WTC11 (cell line): ENCODE data around the gene RADIL. TPM values are rescaled to one million over a fixed set of nuclear protein-coding genes. Genes with fewer than 3 reads are reported as not detected.
"Not testable (repeated sequence)": the region's sequence is repeated elsewhere in the genome, so short reads cannot be mapped to it uniquely, and the experiment has no call there.

ENCODE experiments used
- ATAC-seq: fragments of 200-7000 bp; cut with Tn5 transposase; 2 replicates; pipeline ENCODE4 v1.10.0; 2021; ENCODE audit warnings: mild to moderate bottlenecking, moderate library complexity
- CTCF ChIA-PET: fragments of 300-600 bp; sonication (Branson Sonifier 250); formaldehyde crosslinking; loops from one replicate; lab custom pipeline; 2021; ENCODE audit warnings: antibody characterized with exemption; lab: Charles Lee
- POLR2A ChIA-PET: fragments of 350-600 bp; sonication (Branson Sonifier 250); formaldehyde crosslinking; loops from one replicate; lab custom pipeline; 2021; ENCODE audit warnings: antibody characterized with exemption; lab: Charles Lee
- DNase-seq: peaks from one replicate; pipeline ENCODE4 v3.0.0; 2021; ENCODE audit warnings: low spot score
- H3K27ac Mint-ChIP-seq: 2 replicates; pipeline ENCODE4 v1.8.0; 2021; ENCODE audit warnings: mixed read lengths
- H3K27me3 Mint-ChIP-seq: 2 replicates; pipeline ENCODE4 v1.8.0; 2021; ENCODE audit warnings: low read depth, mild to moderate bottlenecking, moderate library complexity, mixed read lengths
- H3K36me3 Mint-ChIP-seq: 2 replicates; pipeline ENCODE4 v1.8.0; 2021; ENCODE audit warnings: mixed read lengths
- H3K4me1 Mint-ChIP-seq: 2 replicates; pipeline ENCODE4 v1.8.0; 2022; ENCODE audit warnings: mixed read lengths
- H3K4me3 Mint-ChIP-seq: 2 replicates; pipeline ENCODE4 v1.8.0; 2021; ENCODE audit warnings: mild to moderate bottlenecking, moderate library complexity, mixed read lengths
- H3K9me3 Mint-ChIP-seq: 2 replicates; pipeline ENCODE4 v1.8.0; 2021; ENCODE audit warnings: mixed read lengths
- CBFB ChIP-seq: sonication (generic); formaldehyde crosslinking; IDR thresholded peaks from 2 replicates; pipeline ENCODE4 v1.8.1; 2022; ENCODE audit warnings: mild to moderate bottlenecking, low read depth, missing genetic modification reagents
- ELF4 ChIP-seq: sonication (generic); formaldehyde crosslinking; IDR thresholded peaks from 2 replicates; pipeline ENCODE4 v1.8.1; 2022; ENCODE audit warnings: low read depth, mild to moderate bottlenecking, moderate library complexity, missing genetic modification reagents
- EMX1 ChIP-seq: fragments of 250-450 bp; sonication (Bioruptor Pico); IDR thresholded peaks from 2 replicates; pipeline ENCODE4 v1.8.0; 2021; ENCODE audit warnings: mild to moderate bottlenecking
- MXD4 ChIP-seq: fragments of 250-450 bp; sonication (Bioruptor Pico); IDR thresholded peaks from 2 replicates; pipeline ENCODE4 v1.8.0; 2021; ENCODE audit warnings: mild to moderate bottlenecking, moderate library complexity, borderline replicate concordance
- MYBL2 ChIP-seq: sonication (generic); formaldehyde crosslinking; IDR thresholded peaks from 2 replicates; pipeline ENCODE4 v1.8.1; 2023; ENCODE audit warnings: mild to moderate bottlenecking, moderate library complexity, missing genetic modification reagents
- NFYB ChIP-seq: sonication (generic); formaldehyde crosslinking; conservative IDR thresholded peaks from 2 replicates; pipeline ENCODE4 v1.8.0; 2022; ENCODE audit warnings: low read depth, missing genetic modification reagents
- NR1H2 ChIP-seq: sonication (generic); formaldehyde crosslinking; IDR thresholded peaks from 2 replicates; pipeline ENCODE4 v1.9.0; 2021; ENCODE audit warnings: mild to moderate bottlenecking, moderate library complexity, missing genetic modification reagents
- ZNF138 ChIP-seq: sonication (generic); formaldehyde crosslinking; conservative IDR thresholded peaks from 2 replicates; pipeline ENCODE4 v1.8.1; 2022; ENCODE audit warnings: mild to moderate bottlenecking, moderate library complexity, missing genetic modification reagents
- ZNF263 ChIP-seq: sonication (generic); formaldehyde crosslinking; IDR thresholded peaks from 2 replicates; pipeline ENCODE4 v1.8.1; 2022; ENCODE audit warnings: low read depth, mild to moderate bottlenecking, moderate library complexity, missing genetic modification reagents
- ZNF317 ChIP-seq: sonication (generic); formaldehyde crosslinking; IDR thresholded peaks from 2 replicates; pipeline ENCODE4 v1.8.1; 2023; ENCODE audit warnings: low read depth, mild to moderate bottlenecking, moderate library complexity, missing genetic modification reagents, borderline replicate concordance
- total RNA-seq: library from RNA; stranded (reverse); gene quantifications from 3 replicates; pipeline ENCODE4 v1.2.3, GENCODE V29; 2021
- TF ChIP-seq, protein P1 (sequence below): sonication (generic); formaldehyde crosslinking; IDR thresholded peaks from 2 replicates; pipeline ENCODE4 v1.8.1; 2022; ENCODE audit warnings: missing genetic modification reagents, borderline replicate concordance
- TF ChIP-seq, protein P2 (sequence below): sonication (generic); formaldehyde crosslinking; IDR thresholded peaks from 2 replicates; pipeline ENCODE4 v1.8.0; 2022; ENCODE audit warnings: mild to moderate bottlenecking, missing genetic modification reagents
- TF ChIP-seq, protein P3 (sequence below): fragments of 250-450 bp; sonication (Bioruptor Pico); conservative IDR thresholded peaks from 2 replicates; pipeline ENCODE4 v1.9.0; 2021; ENCODE audit warnings: mild to moderate bottlenecking
- TF ChIP-seq, protein P4 (sequence below): fragments of 250-450 bp; sonication (Bioruptor Pico); IDR thresholded peaks from 2 replicates; pipeline ENCODE4 v2.1.2; 2022; ENCODE audit warnings: mild to moderate bottlenecking, moderate library complexity
- TF ChIP-seq, protein P5 (sequence below): sonication (generic); formaldehyde crosslinking; IDR thresholded peaks from 2 replicates; pipeline ENCODE4 v1.8.1; 2023; ENCODE audit warnings: mild to moderate bottlenecking, missing genetic modification reagents, borderline replicate concordance

RADIL gene
- total RNA-seq, 1 experiment from 2014 or later, result 11.1 TPM

DNA sequence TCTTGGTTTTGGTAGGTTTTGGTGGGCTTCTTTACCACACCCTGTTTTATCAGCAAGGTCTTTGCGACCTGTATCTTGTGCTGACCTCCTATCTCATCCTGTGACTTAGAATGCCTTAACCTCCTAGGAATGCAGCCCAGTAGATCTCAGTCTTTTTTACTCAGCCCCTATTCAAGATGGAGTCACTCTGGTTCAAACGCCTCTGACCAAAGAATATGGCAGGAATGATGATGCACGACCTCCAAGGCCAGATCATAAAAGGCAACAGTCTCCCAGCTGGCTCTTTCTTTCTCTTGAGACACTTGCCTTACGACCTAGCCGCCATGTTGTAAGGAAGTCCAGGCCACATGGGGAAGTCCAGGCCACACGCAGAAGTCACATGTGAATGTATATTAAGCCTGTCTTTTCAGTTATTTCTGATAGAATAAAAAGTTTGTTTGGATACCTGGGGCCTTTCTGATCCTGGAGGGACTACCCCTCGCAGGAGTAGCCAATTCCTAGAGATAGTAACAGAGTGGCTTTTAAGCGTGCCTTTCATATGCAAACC, 10.5 kb upstream of the RADIL start (continued):
- TF ChIP-seq, protein P1, sequence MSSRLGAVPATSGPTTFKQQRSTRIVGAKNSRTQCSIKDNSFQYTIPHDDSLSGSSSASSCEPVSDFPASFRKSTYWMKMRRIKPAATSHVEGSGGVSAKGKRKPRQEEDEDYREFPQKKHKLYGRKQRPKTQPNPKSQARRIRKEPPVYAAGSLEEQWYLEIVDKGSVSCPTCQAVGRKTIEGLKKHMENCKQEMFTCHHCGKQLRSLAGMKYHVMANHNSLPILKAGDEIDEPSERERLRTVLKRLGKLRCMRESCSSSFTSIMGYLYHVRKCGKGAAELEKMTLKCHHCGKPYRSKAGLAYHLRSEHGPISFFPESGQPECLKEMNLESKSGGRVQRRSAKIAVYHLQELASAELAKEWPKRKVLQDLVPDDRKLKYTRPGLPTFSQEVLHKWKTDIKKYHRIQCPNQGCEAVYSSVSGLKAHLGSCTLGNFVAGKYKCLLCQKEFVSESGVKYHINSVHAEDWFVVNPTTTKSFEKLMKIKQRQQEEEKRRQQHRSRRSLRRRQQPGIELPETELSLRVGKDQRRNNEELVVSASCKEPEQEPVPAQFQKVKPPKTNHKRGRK (CRISPR knock-in tag), result no peak

DNA sequence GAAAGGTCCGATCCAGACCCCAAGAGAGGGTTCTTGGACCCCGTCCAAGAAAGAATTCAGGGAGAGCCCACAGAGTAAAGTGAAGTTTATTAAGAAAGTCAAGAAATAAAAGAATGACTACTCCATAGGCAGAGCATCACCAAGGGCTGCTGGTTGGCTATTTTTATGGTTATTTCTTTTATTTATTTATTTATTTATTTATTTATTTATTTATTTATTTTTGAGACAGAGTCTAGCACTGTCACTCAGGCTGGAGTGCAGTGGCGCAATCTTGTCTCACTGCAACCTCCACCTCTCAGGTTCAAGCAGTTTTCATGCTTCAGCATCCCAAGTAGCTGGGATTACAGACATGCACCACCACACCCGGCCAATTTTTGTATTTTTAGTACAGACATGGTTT, 9.7 kb upstream of the RADIL start:
- DNase-seq, H3K9me3 Mint-ChIP-seq, ATAC-seq, H3K36me3 Mint-ChIP-seq, H3K27me3 Mint-ChIP-seq, H3K27ac Mint-ChIP-seq, H3K4me3 Mint-ChIP-seq: not testable (repeated sequence)
- H3K4me1 Mint-ChIP-seq, result peaks cover 12% of the 10 kb centered on the region
- POLR2A ChIA-PET, result interaction anchor here (0.7 kb wide), 1 partner anchor 139 kb away, joined by 3 read pairs; no protein-coding TSS in a partner anchor
- CTCF ChIA-PET, result interaction anchor here (4.3 kb wide), 1 partner anchor 10 kb away, joined by 21 read pairs; the partner anchor contains the start of gene RADIL

DNA sequence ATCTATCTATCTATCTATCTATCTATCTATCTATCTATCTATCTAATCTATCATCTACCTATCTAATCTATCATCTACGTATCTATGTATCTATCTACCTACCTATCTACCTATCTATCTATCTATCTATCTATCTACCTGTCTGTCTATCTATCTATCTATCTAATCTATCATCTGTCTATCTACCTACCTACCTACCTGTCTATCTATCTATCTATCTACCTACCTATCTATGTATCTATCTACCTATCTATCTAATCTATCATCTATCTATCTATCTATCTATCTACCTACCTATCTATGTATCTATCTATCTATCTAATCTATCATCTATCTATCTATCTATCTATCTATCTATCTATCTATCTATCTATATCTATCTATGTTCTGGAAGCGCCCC, 8.0 kb upstream of the RADIL start:
- H3K4me3 Mint-ChIP-seq, H3K27me3 Mint-ChIP-seq, ATAC-seq, H3K9me3 Mint-ChIP-seq, H3K36me3 Mint-ChIP-seq, POLR2A ChIA-PET, H3K27ac Mint-ChIP-seq, DNase-seq: not testable (repeated sequence)
- CTCF ChIA-PET, result interaction anchor here (1.4 kb wide), 1 partner anchor 8 kb away, joined by 6 read pairs; the partner anchor contains the start of gene RADIL
- H3K4me1 Mint-ChIP-seq, result peaks cover 12% of the 10 kb centered on the region

DNA sequence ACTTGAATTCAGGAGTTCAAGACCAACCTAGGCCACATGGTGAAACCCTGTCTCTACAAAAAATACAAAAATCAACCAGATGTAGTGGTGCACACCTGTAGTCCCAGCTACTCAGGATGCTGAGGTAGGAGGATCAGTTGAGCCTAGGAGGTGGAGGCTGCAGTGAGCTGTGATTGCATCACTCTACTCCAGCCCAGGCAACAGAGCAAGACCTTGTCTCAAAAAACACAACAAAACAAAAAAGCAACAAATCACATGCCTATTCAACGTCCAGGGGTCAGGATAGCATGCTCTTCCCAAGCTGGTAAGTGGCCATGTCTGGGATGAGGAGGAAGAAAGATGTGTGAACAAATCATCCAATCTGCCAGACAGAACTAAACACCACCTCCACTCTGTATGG, 6.2 kb upstream of the RADIL start:
- ChIA-PET CTCF (no interaction called here), POLR2A (no interaction called here)
- ATAC-seq, result no peak

More for the DNA sequence above, 6.2 kb upstream of the RADIL start:
- H3K9me3 Mint-ChIP-seq, result peaks cover 6% of the 10 kb centered on the region
- DNase-seq, result no peak
- no peak overlapping the region for H3K27ac Mint-ChIP-seq
- H3K36me3 Mint-ChIP-seq, result no peaks in the 10 kb centered on the region
- peaks cover 9% of the 10 kb centered on the region for H3K4me1 Mint-ChIP-seq
- H3K4me3 Mint-ChIP-seq, result no peak overlapping the region
- H3K27me3 Mint-ChIP-seq, result peaks cover 4% of the 10 kb centered on the region
- TF ChIP-seq ZNF138 (CRISPR knock-in tag) (no peak), NR1H2 (no peak), EMX1 (CRISPR knock-in tag) (no peak), ELF4 (no peak), CBFB (CRISPR knock-in tag) (no peak), ZNF317 (CRISPR knock-in tag) (no peak), NFYB (CRISPR knock-in tag) (no peak), MXD4 (no peak), MYBL2 (CRISPR knock-in tag) (no peak), ZNF263 (no peak)
- TF ChIP-seq, protein P1 (CRISPR knock-in tag), result no peak
- TF ChIP-seq, protein P2, sequence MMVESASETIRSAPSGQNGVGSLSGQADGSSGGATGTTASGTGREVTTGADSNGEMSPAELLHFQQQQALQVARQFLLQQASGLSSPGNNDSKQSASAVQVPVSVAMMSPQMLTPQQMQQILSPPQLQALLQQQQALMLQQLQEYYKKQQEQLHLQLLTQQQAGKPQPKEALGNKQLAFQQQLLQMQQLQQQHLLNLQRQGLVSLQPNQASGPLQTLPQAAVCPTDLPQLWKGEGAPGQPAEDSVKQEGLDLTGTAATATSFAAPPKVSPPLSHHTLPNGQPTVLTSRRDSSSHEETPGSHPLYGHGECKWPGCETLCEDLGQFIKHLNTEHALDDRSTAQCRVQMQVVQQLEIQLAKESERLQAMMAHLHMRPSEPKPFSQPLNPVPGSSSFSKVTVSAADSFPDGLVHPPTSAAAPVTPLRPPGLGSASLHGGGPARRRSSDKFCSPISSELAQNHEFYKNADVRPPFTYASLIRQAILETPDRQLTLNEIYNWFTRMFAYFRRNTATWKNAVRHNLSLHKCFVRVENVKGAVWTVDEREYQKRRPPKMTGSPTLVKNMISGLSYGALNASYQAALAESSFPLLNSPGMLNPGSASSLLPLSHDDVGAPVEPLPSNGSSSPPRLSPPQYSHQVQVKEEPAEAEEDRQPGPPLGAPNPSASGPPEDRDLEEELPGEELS (CRISPR knock-in tag), result no peak
- TF ChIP-seq, protein P3, sequence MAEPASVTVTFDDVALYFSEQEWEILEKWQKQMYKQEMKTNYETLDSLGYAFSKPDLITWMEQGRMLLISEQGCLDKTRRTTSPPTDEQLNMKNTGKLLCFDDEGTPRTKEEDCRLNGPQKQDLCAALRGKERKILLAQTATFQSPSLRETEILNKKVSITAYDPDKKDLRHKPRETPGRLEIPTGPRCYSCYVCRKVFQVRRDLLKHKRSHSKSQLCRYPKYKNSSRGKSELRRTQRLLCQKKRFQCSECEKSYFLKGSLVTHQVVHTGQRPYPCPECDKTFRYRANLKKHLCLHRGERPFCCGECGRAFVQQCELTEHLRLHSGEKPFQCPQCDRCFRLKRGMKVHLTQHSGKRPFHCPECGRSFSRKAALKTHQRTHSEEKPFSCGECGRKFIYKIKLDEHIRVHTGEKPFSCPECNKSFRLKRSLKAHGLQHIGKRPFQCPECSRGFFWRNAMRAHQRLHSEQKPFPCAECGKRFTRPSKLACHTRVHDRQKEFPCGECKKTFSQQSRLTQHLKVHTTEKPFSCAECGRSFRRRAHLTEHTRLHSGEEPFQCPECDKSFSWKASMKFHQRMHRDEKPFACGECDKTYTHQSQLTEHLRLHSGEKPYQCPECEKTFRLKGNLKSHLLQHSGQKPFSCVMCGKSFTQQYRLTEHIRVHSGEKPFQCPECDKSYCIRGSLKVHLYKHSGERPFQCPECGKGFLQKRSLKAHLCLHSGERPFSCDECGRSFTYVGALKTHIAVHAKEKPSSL, result no peak
- TF ChIP-seq, protein P4, sequence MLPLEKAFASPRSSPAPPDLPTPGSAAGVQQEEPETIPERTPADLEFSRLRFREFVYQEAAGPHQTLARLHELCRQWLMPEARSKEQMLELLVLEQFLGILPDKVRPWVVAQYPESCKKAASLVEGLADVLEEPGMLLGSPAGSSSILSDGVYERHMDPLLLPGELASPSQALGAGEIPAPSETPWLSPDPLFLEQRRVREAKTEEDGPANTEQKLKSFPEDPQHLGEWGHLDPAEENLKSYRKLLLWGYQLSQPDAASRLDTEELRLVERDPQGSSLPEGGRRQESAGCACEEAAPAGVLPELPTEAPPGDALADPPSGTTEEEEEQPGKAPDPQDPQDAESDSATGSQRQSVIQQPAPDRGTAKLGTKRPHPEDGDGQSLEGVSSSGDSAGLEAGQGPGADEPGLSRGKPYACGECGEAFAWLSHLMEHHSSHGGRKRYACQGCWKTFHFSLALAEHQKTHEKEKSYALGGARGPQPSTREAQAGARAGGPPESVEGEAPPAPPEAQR, result no peak
- TF ChIP-seq, protein P5, sequence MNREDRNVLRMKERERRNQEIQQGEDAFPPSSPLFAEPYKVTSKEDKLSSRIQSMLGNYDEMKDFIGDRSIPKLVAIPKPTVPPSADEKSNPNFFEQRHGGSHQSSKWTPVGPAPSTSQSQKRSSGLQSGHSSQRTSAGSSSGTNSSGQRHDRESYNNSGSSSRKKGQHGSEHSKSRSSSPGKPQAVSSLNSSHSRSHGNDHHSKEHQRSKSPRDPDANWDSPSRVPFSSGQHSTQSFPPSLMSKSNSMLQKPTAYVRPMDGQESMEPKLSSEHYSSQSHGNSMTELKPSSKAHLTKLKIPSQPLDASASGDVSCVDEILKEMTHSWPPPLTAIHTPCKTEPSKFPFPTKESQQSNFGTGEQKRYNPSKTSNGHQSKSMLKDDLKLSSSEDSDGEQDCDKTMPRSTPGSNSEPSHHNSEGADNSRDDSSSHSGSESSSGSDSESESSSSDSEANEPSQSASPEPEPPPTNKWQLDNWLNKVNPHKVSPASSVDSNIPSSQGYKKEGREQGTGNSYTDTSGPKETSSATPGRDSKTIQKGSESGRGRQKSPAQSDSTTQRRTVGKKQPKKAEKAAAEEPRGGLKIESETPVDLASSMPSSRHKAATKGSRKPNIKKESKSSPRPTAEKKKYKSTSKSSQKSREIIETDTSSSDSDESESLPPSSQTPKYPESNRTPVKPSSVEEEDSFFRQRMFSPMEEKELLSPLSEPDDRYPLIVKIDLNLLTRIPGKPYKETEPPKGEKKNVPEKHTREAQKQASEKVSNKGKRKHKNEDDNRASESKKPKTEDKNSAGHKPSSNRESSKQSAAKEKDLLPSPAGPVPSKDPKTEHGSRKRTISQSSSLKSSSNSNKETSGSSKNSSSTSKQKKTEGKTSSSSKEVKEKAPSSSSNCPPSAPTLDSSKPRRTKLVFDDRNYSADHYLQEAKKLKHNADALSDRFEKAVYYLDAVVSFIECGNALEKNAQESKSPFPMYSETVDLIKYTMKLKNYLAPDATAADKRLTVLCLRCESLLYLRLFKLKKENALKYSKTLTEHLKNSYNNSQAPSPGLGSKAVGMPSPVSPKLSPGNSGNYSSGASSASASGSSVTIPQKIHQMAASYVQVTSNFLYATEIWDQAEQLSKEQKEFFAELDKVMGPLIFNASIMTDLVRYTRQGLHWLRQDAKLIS (CRISPR knock-in tag), result no peak
